ENCODE data around the gene CFAP70.
"Not testable (repeated sequence)": the region's sequence is repeated elsewhere in the genome, so short reads cannot be mapped to it uniquely, and the experiment has no call there.

Gene CFAP70

DNA sequence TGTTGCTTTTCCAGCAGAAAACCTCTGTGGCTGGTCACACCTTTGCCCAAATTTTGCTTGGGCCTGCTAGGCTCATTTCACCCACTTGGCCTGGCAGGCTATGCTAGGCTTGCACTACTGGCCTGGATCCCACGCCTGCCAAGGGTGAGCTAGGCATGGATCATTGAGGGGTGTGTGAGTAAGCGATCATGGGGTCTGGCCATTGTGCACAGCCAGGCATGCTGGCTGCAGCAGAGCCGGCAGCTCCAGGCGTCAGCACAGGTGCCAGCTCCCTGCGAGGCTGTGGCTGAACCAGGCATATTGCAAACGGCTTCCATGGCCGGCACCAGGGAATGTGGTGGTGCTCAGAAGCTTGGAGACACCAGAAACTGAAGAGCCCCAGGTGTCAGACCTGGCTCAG, 19.2 kb downstream of the CFAP70 start:
- peak; percentile 17 for DNase-seq (ENCODE audit: low spot score)

DNA sequence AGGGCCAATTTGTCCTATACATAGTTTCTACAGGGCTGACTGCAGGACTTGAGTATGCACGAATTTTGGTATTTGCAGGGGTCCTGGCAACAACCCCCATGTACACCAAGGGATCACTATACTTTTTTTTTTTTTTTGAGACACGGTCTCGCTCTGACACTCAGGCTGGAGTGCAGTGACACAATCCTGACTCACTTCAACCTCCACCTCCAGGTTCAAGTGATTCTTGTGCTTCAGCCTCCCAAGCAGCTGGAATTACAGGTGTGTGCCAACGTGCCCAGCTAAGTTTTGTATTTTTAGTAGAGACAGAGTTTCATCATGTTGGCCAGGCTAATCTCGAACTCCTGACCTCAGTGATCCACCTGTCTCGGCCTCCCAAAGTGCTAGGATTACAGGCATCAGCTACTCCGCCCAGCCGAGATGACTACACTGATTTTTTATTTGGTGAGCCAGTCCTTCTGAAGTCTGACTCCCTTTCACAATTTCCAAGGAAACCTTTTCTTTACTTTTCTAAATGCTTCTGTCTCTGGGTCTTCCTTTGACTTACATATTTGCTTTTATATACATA, 19.8 kb downstream of the CFAP70 start:
- DNase-seq (ENCODE audit: low spot score), result no peak

DNA sequence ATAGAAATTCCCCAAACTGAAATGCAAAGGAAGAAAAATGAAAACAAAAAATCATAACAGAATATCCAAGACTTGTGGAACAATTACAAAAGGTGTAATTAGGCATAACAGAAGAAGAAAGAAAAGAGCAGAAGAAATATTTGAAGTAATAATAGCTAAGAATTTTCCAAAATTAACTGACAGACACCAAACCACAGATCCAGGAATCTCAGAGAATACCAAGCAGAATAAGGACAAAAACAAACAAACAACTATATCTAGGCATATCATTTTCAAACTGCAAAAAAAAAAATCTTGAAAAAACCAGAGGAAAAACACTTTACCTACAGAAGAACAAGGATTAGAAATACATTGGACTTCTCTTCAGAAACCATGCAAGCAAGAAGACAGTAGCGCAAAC, 25.5 kb downstream of the CFAP70 start:
- no peak for DNase-seq (ENCODE audit: low spot score)

DNA sequence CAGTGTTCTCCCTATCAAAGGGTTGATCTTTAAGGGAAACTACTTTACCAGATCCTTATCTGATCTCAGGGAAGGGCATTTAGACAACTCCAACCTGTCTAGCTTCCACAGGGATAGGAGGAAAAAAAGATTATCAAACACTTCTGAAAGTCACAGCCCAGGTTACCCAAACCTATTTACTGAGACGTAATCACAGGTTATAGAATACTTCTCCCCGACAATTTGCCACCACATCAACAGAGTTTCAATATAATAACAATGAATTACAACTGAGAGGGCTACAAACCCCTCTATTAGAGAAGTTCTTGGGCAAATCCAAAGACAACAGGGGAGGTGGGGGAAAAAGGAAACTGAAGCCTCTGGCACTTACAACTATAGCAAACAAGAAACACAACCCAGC, 26.3 kb downstream of the CFAP70 start:
- no peak for DNase-seq (ENCODE audit: low spot score)

DNA sequence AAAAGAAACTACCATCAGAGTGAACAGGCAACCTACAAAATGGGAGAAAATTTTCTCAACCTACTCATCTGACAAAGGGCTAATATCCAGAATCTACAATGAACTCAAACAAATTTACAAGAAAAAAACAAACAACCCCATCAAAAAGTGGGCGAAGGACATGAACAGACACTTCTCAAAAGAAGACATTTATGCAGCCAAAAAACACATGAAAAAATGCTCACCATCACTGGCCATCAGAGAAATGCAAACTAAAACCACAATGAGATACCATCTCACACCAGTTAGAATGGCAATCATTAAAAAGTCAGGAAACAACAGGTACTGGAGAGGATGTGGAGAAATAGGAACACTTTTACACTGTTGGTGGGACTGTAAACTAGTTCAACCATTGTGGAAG, 30.1 kb downstream of the CFAP70 start:
- not testable (repeated sequence) for DNase-seq (ENCODE audit: low spot score)

DNA sequence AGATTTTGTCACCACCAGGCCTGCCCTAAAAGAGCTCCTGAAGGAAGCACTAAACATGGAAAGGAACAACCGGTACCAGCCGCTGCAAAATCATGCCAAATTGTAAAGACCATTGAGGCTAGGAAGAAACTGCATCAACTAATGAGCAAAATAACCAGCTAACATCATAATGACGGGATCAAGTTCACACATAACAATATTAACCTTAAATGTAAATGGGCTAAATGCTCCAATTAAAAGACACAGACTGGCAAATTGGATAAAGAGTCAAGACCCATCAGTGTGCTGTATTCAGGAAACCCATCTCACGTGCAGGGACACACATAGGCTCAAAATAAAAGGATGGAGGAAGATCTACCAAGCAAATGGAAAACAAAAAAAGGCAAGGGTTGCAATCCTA, 33.4 kb downstream of the CFAP70 start:
- not testable (repeated sequence) for DNase-seq (ENCODE audit: low spot score)

DNA sequence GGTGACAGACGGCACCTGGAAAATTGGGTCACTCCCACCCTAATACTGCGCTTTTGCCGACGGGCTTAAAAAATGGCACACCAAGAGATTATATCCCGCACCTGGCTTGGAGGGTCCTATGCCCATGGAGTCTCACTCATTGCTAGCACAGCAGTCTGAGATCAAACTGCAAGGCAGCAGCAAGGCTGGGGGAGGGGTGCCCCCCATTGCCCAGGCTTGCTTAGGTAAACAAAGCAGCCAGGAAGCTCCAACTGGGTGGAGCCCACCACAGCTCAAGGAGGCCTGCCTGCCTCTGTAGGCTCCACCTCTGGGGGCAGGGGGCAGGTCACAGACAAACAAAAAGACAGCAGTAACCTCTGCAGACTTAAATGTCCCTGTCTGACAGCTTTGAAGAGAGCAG, 35.1 kb downstream of the CFAP70 start:
- not testable (repeated sequence) for DNase-seq (ENCODE audit: low spot score)

DNA sequence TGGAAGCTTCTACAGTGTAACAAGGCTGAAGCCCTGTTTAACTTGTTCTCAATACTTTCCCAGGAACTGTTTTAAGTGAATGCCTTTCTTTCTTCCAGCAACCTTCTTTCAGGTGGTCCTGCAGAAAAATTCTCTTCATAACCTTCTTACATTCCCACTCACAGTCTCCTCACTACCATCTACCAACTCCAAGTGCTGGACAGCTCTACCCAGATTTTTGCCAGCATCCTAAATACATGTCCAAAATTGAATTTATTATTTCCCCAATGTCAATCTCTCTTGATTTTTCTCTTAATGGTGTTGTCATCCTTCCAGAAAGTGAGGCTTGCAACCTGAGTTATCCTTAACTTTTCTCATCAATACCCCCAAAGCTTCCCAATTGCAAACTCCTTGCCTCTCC, 48.2 kb downstream of the CFAP70 start:
- no peak for DNase-seq (ENCODE audit: low spot score)

DNA sequence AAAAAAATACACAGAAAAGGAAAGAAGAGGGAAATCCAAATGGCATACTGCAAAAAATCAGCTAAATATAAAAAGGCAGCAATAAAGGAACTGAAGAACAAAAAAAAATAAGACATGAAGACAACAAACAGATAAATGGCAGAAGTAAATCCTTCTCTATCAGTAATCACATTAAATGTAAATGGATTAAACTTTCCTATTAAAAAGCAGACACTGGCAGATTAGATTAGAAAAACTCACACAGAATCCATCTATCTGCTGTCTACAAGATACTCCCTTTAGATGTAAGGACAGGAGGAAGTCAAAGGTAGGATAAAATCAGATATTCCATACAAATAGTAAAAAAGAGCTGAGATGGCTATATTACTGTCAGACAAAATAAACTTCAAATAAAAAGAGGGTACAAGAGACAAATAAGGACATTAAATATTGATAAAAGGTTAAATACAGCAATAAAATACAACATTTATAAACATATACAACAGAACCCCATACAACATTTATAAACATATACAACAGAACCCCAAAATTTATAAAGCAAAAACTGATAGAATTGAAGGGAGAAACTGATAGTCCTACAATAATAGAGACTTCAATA, 51.4 kb downstream of the CFAP70 start:
- DNase-seq (ENCODE audit: low spot score), result no peak

DNA sequence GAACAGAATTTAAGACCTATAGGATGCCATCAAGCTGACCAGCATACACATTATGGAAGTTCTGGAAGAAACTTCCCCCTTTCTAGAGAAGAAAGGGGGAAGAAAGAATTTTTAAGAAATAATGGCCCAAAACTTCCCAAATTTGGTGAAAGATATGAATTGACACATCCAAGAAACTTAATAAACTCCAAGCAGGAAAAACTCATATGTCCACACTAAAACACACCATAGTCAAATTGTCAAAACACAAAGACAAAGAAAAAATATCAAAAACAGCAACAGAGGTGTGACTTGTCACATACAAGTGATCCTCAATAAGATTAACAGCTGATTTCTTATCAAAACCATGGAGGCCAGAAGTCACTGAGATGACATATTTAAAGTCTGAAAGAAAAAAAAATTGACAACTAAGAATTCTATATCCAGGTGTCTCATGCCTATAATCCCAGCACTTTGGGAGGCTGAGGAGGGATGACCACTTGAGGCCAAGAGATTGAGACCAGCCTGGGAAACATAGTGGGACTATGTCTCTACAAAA, 52.4 kb downstream of the CFAP70 start:
- no peak for DNase-seq (ENCODE audit: low spot score)

DNA sequence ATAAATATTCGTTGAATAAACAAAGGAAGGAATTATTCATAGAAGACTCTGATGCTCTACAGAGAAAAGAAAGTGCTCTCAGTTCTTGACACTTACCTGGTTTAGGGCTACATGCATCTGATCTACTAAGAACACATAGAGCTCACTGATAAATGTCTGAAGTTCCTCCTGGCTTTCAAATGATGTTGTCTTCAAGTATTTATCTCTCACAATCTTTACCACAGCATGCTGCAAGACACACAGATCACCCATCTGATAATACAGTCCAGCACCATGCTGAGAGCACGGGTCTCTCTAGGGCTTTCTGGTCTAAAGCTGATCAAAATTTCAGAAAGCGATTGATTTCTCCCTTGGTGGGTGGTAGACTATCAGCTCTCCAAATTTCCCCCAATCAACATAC, 61.7 kb downstream of the CFAP70 start:
- DNase-seq (ENCODE audit: low spot score), result no peak

DNA sequence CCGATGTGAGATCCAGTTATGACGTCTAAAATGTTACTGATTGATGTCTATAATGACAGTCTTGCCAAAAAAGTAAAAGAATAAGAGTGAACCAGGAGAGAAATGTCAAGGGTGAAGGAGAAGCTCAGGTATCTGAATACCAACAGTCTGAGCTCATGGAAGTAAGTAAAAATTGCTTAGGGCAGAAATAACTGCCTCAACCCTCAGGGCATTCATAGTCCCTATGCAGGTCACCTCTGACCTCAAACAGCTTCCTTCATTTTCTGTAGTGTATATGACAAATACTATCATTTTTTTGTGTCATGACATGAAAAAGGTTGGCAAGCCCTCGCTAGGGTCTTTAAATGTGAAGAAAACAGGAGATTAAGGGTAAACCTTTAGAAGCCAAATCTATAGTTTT, 65.2 kb downstream of the CFAP70 start:
- DNase-seq (ENCODE audit: low spot score), result no peak

DNA sequence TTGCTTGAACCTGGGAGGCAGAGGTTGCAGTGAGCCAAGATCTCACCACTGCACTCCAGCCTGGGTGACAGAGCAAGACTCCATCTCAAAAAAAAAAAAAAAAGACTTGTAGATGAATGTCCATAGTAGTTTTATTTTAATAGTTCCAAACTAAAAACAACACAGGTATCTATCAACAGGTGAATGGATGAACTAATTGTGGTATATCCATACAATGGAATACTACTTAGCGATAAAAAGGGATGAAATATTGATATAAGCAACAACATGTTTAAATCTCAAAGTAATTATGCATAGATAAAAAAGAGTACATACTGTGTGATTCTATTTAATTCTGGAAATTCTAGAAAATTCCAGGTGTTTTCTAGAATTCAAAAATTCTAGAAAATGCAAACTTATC, 68.7 kb downstream of the CFAP70 start:
- no peak for DNase-seq (ENCODE audit: low spot score)

DNA sequence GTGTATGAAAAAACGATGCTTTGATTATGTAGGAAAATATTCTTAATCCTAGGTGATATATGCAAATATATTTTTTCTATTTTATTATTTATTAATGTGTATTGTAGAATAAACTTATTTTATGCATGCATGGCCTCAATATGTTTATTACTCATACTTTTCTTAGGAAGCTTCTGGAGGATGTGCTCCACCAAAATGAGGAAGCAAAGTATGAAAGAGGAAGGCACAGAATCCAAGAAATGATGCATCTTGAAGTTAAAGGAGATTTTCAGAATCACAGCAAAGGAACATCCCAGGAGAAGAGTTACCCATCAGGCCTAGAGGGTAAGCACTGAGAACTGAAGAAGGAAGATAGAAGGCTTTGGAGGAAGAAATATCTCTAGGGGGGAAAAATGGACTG, 71.2 kb downstream of the CFAP70 start:
- no peak for DNase-seq (ENCODE audit: low spot score)

DNA sequence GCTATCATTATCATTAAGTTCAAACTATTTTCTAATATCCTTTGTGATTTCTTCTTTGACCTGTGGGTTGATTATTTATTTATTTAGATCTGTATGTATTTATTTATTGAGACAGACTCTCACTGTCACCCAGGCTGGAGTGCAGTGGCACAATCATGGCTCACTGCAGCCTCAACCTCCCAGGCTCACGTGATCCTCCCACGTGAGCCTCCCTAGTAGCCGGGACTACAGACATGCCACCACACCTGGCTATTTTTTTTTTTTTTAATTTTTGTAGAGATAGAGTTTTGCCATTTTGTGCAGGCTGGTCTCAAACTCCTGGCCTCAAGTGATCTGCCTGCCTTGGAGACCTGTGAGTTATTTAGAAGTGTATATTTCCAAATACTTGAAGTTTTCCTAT, 77.6 kb downstream of the CFAP70 start:
- DNase-seq (ENCODE audit: low spot score), result no peak

DNA sequence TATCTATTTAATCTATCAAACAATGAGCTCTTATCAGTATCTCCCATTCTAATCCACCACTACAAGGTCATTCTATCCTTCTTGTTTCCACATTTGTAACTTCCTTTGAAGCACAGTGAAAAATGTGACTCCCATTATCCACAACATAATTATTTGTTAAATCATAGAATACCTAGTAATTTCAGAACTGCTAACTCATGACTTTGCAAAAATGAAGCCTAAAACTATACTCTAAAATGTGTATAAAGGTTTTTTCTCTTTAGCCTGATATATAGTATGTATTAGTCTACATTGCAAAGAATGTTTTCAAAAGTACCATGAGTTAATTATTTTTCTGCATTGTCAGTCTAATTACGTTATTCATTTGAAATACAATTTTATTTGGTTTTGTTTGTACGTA, 94.2 kb downstream of the CFAP70 start:
- no peak for DNase-seq (ENCODE audit: low spot score)

DNA sequence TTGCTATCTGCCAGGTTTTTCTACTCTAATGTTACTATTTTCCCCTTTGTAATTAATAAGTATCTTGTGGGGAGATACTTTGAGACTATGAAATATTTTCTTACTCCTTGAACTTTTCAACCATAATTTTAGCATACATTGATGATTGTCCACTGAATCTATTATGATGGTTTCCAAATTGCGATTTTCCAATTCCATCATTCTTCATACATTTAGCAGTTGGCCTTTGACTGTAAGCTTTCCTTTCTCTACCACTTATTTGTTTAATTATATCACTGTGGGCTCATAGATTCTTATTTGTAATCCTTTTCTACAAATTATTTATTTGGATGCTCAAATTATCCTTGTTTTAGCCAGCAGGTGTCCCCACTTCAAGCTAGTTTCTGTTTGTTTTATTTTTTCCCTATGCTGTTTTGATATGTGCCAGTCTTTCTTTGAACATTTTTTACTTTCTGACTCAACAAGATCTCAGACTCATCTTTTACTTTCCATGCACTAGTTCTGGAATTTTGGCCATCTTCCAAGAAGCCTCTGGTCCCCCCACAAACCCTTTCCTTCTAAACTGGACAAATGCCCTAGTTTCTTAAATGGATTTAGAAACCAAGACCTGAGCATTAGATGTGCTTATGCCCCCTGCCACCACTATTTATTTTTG, 94.8 kb downstream of the CFAP70 start:
- DNase-seq (ENCODE audit: low spot score), result no peak

DNA sequence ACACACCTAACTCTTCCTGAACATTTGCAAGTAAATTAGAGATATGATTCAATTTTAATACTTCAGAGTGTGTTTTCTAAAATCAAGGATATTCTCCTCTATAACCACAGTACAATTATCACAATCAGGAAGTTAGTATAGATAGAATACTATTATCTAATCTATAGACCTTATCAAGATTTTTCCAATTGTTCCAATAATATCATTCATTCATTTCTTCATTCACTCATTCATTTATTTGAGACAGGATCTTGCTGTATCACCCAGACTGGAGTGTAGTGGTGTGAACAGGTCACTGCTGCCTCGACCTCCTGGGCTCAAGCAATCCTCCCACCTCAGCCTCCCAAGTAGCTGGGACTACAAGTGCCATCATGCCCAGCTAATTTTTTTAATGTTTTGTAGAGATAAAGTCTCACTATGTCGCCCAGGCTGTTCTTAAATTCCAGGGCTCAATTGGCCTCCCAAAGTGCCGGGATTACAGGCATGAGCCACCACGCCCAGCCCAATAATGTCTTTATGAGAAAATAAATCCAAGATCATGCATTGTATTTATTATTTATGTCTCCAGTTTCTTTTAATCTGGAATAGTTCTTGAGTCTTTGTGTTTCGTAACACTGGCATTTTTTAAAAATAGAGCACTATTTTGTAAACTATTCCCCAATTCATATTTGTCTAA, 95.6 kb downstream of the CFAP70 start:
- DNase-seq (ENCODE audit: low spot score), result no peak

DNA sequence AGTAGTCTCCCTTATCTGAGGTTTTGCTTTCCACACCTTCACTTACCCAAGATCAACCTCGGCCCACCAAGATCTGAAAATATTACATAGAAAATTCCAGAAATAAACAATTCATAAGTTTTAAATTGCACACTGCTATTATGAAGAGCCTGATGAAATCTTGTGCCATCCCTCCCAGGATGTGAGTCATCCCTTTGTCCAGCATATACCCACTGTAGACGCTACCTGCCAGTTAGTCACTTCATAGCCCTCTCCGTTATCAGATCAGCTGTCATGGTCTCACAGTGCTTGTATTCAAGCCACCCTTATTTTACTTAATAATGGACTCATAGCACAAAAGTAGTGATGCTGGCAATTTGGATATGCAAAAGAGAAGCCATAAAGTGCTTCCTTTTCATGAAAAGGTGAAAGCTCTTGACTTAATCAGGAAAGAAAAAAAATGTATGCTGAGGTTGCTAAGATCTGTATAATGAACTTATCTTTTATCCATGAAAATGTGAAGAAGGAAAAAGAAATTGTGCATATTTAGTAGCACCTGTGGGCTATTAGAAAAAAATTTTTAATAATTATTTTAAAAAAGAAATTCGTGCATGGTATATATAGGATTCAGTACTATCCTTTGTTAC, 96.4 kb downstream of the CFAP70 start:
- DNase-seq (ENCODE audit: low spot score), result no peak

DNA sequence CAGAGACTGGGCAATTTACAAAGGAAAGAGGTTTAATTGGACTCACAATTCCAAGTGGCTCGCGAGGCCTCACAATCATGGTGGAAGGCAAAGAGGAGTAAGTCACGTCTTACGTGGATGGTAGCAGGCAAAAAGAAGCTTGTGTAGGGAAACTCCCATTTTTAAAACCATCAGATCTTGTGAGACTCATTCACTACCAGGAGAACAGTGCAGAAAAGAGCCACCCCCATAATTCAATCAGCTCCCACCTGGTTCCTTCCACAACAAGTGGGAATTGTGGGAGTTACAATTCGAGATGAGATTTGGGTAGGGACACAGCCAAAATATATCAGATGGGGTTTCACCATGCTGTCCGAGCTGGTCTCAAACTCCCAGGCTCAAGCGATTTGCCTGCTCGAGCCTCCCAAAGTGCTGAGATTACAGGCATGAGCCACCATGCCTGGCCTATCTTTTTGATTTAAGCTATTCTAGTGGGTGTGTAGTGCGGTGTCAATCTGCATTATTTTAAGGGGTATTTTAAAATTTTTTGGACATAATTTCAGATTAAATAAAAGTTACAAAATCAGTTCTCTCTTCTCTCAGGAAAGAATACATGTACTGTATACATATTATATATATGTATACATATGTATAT, 97.2 kb downstream of the CFAP70 start:
- no peak for DNase-seq (ENCODE audit: low spot score)

DNA sequence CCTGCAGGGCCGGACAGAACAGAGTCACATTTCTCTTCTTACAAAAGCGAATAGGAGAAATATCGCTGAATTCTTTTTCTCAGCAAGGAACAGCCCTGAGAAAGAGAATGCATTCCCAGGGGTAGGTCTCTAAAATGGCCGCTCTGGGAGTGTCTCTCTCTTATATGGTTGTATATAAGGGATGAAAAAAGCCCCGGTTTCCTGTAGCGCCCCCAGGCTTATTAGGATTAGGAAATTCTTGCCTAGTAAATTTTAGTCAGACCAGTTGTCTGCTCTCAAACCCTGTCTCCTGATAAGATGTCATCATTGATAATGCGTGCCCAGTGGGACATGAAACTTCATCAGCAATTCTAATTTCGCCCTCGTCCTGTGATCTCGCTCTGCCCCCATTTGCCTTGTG, 100.1 kb downstream of the CFAP70 start:
- not testable (repeated sequence) for DNase-seq (ENCODE audit: low spot score)

DNA sequence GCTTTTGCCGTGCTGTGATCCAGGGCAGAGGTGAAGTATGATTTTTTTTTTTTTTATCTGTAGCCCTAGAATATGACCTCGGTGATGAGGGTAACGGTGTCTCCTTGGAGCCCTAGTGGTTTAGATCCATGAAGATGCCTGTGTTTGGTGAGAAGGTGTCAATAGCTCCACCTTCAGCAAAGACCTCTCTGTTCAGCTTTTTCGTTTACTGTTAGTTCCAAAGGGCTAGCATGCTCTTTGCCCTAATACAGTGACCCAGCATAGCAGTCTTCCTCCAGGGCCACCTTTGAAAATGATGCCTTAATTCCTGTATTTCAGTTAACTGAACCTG, 105.5 kb downstream of the CFAP70 start:
- DNase-seq (ENCODE audit: low spot score), result no peak
